PC-9 (cell line): ENCODE data around the gene RAB10.

Source experiments
- EZH2 ChIP-seq: fragments of 200-600 bp; sonication (generic); IDR thresholded peaks from 2 replicates; pipeline ENCODE4 v1.8.0; 2017; ENCODE audit warnings: antibody characterized with exemption, low read depth
- TF ChIP-seq, protein P1 (sequence below): fragments of 200-600 bp; sonication (generic); conservative IDR thresholded peaks from 2 replicates; pipeline ENCODE4 v1.6.1; 2017; ENCODE audit warnings: mixed run types, antibody characterized with exemption, mild to moderate bottlenecking, moderate library complexity

DNA sequence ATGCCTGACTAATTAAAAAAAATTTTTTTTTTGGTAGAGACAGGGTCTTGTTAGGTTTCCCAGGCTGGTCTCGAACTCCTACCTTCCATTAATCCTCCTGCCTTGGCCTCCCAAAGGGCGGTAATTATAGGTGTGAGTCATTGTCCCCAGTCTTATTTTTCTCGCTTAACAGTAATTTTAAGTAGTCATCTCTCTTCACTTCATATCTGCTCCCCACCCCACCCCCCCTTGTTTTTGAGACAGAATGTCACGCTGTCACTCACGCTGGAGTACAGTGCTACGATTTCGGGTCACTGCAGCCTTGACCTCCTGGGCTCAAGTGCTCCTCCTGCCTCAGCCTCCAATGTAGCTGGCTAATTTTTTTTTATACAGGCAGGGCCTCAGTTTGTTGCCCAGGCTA is 27.7 kb downstream of the RAB10 start:
- TF ChIP-seq, protein P1, sequence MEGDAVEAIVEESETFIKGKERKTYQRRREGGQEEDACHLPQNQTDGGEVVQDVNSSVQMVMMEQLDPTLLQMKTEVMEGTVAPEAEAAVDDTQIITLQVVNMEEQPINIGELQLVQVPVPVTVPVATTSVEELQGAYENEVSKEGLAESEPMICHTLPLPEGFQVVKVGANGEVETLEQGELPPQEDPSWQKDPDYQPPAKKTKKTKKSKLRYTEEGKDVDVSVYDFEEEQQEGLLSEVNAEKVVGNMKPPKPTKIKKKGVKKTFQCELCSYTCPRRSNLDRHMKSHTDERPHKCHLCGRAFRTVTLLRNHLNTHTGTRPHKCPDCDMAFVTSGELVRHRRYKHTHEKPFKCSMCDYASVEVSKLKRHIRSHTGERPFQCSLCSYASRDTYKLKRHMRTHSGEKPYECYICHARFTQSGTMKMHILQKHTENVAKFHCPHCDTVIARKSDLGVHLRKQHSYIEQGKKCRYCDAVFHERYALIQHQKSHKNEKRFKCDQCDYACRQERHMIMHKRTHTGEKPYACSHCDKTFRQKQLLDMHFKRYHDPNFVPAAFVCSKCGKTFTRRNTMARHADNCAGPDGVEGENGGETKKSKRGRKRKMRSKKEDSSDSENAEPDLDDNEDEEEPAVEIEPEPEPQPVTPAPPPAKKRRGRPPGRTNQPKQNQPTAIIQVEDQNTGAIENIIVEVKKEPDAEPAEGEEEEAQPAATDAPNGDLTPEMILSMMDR, result no peak
- no peak for TF ChIP-seq EZH2
